Measurements from ENCODE around the gene LIPJ.

Gene LIPJ

GRCh38 chr10:88598055-88598454, 11.5 kb downstream of the LIPJ start:
- no peak for DNase-seq

DNA sequence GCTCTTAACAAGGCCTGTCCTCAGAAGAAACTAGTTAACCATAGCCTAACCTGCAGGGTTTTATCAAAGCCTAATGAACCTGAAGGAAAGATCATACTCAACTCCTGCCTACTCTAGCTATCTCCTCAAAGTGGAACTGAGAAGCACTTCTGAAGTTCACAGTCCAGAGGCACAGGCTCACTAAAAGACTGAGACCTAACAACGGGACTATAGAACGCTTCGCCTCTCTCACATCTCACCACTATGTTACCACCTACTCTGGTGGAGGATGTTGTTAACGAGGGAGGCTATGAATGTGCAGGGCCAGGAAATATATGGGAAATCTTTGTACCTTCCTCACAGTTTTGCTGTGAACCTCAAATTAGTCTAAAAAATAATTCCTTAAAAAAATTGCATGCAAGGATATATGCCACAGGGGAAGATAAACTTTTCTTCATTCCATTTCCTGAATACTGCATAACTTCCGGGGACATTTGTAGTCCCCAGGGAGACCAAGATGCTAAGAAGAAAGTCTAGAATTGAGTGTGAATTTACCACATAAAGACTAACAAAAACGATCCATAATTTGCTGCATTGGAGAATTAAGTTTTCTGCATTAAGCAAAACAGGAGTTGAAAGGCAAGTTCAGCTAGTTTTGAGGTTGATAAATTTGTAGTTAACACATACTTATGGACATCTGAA, 21.6 kb downstream of the LIPJ start:
- no peak for DNase-seq

DNA sequence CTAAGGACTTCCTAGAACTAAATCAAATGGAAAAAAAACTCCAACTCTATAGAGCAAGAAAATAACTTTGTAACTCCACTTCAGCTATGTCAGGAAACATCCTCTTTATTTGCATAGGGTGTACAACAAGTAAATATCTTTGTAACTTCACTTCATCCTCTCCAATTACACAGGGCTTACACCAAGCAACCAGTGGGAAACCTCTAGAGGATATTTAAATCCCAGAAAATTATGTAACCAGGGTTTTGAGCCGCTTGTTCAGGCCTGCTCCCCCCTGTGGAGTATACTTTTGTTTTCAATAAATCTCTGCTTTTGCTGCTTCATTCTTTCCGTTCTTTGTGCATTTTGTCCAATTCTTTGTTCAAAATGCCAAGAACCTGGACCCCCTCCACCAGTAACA, 22.2 kb downstream of the LIPJ start:
- no peak for DNase-seq

- DNase-seq, result no peak
Observed at GRCh38 chr10:88616250-88616977, 29.9 kb downstream of the LIPJ start.

DNA sequence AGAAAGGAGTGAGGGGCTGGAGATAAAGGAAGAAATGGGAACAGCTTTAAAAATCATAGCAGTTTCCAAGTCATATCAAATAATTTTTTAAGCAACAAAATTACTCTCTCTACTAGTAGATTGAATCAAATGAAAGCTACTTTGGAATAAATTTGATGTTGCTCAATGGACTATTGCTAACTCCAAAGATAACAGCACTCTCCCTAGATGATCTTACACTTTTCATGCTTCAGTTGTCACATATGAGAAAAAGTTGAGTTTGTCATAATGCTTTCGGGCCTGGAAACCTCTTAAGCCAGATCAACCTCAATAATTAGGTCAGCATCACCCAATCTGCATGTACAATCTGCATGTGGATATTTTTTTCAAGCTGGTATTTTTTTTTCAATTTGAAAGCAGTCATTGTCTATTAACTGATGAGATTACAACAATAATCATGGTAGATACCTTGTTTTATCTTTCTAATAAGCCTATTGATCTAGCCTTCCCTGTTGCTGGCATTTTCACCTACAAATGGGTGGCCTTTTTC, 31.3 kb downstream of the LIPJ start:
- no peak for DNase-seq

DNA sequence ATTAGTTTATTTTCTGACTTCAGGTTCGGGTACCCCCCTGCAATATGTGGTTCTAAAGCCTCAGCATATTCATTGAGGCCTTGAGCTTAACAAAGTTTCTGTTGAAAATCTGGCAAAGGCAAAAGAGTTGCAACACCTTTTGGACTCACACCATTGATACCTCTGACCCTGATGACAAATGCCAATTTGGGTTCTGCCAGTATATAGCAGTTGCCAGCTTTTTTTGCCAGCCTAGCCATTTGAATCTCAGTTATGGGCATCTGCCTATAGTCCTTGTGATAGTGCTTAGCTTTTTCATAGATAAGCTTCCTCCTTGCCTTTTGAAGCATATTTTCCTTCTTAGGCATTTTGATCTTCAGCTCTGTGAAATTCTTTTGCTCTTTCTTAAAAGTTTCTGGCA, 31.9 kb downstream of the LIPJ start:
- DNase-seq, result no peak

GRCh38 chr10:88620441-88620840, 33.9 kb downstream of the LIPJ start:
- no peak for DNase-seq

- no peak for DNase-seq
Observed at GRCh38 chr10:88623835-88624234, 37.3 kb downstream of the LIPJ start.

GRCh38 chr10:88624840-88625239, 38.3 kb downstream of the LIPJ start:
- DNase-seq, result no peak

GRCh38 chr10:88640186-88640585, 53.6 kb downstream of the LIPJ start:
- no peak for DNase-seq

DNA sequence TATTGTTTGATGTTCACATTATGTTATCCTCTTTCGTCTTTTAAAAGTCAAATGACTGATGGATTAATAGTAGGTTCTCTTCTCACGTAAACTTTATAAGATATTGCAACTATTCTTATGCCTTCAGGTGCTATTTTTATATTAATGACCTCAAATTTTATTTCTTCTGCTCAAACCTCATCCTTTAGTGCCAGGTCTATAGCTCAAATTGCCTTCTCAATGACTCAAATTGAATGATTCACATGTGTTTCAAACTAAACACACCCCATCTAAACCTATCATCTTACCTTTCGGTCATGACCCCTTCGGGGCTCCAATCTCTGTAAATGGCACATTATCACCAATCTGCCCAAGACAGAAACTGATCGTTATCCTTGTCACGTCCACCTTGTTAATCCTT, 55.6 kb downstream of the LIPJ start:
- DNase-seq, result no peak

- DNase-seq, result no peak
Observed at GRCh38 chr10:88642963-88643362, 56.4 kb downstream of the LIPJ start.

DNA sequence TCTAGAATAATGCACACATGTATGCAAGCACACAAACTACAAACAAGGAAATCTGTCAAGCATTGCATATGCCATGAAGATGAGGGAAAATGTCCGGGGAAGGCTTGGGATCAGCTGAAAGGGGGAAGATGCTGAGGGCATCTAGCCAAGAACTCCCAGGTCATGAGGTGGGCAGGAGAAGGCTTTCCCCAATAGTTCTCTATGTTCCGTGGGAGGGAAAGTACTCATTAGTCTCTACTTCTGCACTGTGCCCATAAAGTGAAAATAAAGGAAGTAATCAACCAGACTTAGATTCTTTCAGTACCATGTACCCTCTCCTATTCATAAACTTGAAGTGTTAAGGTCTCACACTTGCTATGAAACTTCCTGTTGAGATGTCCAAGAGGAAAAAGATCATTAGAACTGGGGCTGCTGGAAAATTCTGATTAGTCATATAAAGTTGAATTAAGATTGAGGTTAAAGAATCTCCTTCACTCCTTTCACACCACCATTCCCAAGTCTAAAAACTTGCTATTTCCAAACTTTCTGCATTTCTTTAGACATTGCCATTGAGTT, 60.6 kb downstream of the LIPJ start:
- DNase-seq, result no peak

DNA sequence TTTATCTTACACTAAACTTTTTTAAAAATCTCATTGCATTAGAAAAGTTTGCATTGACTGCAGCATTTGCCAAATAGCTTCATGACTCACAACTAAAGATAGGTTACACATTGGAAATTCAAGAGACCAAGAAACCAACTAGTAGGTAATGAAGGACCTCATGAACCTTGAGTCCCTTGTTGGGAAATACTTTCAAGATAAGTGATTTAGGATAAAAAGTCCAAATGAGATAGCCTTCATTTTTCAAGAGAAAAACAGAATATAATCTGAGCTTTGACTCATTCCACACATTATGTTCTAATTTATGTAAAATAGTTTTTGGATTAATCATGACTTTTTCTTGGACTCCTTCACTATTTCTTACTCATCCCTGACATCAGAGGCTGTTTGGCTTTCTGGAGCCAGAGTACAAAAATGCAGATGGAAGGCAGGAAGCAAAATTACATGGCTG, 64.6 kb downstream of the LIPJ start:
- DNase-seq, result no peak

DNA sequence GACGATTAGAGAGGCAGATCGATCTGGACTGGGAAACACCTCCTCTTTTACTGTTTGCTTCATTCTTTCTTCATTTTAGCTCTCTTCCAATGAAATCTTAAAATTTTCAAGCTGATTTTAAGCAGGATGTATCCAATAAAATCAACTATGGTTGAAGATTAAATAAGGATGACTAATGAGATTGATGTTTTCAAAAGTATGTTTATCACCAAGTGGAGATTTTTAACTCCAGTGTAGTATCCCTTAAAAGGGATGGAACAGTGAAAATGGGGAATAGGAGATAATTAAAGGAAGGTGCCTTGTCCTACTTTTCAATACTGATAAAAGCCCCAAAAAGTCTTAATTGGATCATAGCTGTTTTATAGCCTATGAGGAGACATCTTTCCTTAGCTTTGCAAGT, 66.1 kb downstream of the LIPJ start:
- DNase-seq, result no peak
